SH-SY5Y (cell line): ENCODE measurements around the gene CERS2.
A peak's percentile ranks its signal among the peaks of the same experiment; 100 is the strongest.

ENCODE experiments used
- GATA2 ChIP-seq: IDR thresholded peaks from 2 replicates; pipeline ENCODE4 v1.6.1; 2011; ENCODE audit warnings: mild to moderate bottlenecking, low read depth, low read length
- GATA3 ChIP-seq: IDR thresholded peaks from 2 replicates; pipeline ENCODE4 v1.6.1; 2011; ENCODE audit warnings: low read depth, mild to moderate bottlenecking, low read length, moderate library complexity

CERS2 gene

GRCh38 chr1:150926097-150926741 lies 48.4 kb downstream of the CERS2 start, which contains the start of gene SETDB1:
Gene SETDB1 (plus strand): TSS chr1:150926363. CDS start chr1:150927715, 1,352 bp downstream.
- TF ChIP-seq GATA2 (peak; percentile 47), GATA3 (no peak)

- TF ChIP-seq GATA2 (no peak), GATA3 (no peak)
Observed at GRCh38 chr1:150925080-150925479, 49.6 kb downstream of the CERS2 start.

GRCh38 chr1:150922519-150922975 lies 52.1 kb downstream of the CERS2 start:
- no peak for TF ChIP-seq GATA3

GRCh38 chr1:150917387-150917786 lies 57.2 kb downstream of the CERS2 start:
- TF ChIP-seq GATA2 (no peak), GATA3 (no peak)
